HEK293 (cell line): ENCODE measurements around the gene SYNJ2.
A peak's percentile ranks its signal among the peaks of the same experiment; 100 is the strongest.

ENCODE experiments used
- CTCF ChIP-seq: fragments of 450-650 bp; formaldehyde crosslinking; IDR thresholded peaks from 2 replicates; pipeline ENCODE4 v1.5.1; 2016; ENCODE audit warnings: missing biosample characterization, missing genetic modification characterization
- KLF17 ChIP-seq: fragments of 450-650 bp; formaldehyde crosslinking; IDR thresholded peaks from 2 replicates; pipeline ENCODE4 v1.5.1; 2016; ENCODE audit warnings: missing biosample characterization, missing genetic modification characterization
- SP2 ChIP-seq: fragments of 450-650 bp; formaldehyde crosslinking; IDR thresholded peaks from 2 replicates; pipeline ENCODE4 v1.5.1; 2016; ENCODE audit warnings: missing biosample characterization, missing genetic modification characterization
- YY1 ChIP-seq: fragments of 450-650 bp; formaldehyde crosslinking; IDR thresholded peaks from 2 replicates; pipeline ENCODE4 v1.5.1; 2018; ENCODE audit warnings: missing biosample characterization, missing genetic modification characterization
- ZBTB20 ChIP-seq: fragments of 450-650 bp; formaldehyde crosslinking; IDR thresholded peaks from 2 replicates; pipeline ENCODE4 v1.5.1; 2016; ENCODE audit warnings: missing biosample characterization, missing genetic modification characterization
- ZFP37 ChIP-seq: fragments of 450-650 bp; formaldehyde crosslinking; IDR thresholded peaks from 2 replicates; pipeline ENCODE4 v1.5.1; 2016; ENCODE audit warnings: missing biosample characterization, missing genetic modification characterization
- ZNF10 ChIP-seq: fragments of 450-650 bp; formaldehyde crosslinking; IDR thresholded peaks from 2 replicates; pipeline ENCODE4 v1.5.1; 2017; ENCODE audit warnings: missing biosample characterization, missing genetic modification characterization
- ZNF132 ChIP-seq: fragments of 450-650 bp; formaldehyde crosslinking; IDR thresholded peaks from 2 replicates; pipeline ENCODE4 v1.5.1; 2017; ENCODE audit warnings: missing biosample characterization, missing genetic modification characterization, borderline replicate concordance
- ZNF16 ChIP-seq: fragments of 450-650 bp; formaldehyde crosslinking; IDR thresholded peaks from 2 replicates; pipeline ENCODE4 v1.5.1; 2016; ENCODE audit warnings: low read depth, missing biosample characterization, missing genetic modification characterization
- ZNF174 ChIP-seq: fragments of 450-650 bp; formaldehyde crosslinking; IDR thresholded peaks from 2 replicates; pipeline ENCODE4 v1.5.0; 2017; ENCODE audit warnings: missing biosample characterization, mild to moderate bottlenecking, missing genetic modification characterization
- ZNF175 ChIP-seq: fragments of 450-650 bp; formaldehyde crosslinking; IDR thresholded peaks from 2 replicates; pipeline ENCODE4 v1.5.1; 2016; ENCODE audit warnings: missing biosample characterization, missing genetic modification characterization
- ZNF350 ChIP-seq: fragments of 450-650 bp; formaldehyde crosslinking; IDR thresholded peaks from 2 replicates; pipeline ENCODE4 v1.5.0; 2017; ENCODE audit warnings: missing biosample characterization, mild to moderate bottlenecking, missing genetic modification characterization
- ZNF394 ChIP-seq: fragments of 450-650 bp; formaldehyde crosslinking; IDR thresholded peaks from 2 replicates; pipeline ENCODE4 v1.5.1; 2016; ENCODE audit warnings: missing biosample characterization, missing genetic modification characterization, mild to moderate bottlenecking, moderate library complexity, borderline replicate concordance
- ZNF513 ChIP-seq: fragments of 450-650 bp; IDR thresholded peaks from 2 replicates; pipeline ENCODE4 v1.5.1; 2018; ENCODE audit warnings: missing biosample characterization, missing genetic modification characterization
- ZNF548 ChIP-seq: fragments of 450-650 bp; formaldehyde crosslinking; IDR thresholded peaks from 2 replicates; pipeline ENCODE4 v1.5.1; 2016; ENCODE audit warnings: missing biosample characterization, missing genetic modification characterization
- ZNF555 ChIP-seq: fragments of 450-650 bp; formaldehyde crosslinking; conservative IDR thresholded peaks from 2 replicates; pipeline ENCODE4 v1.5.1; 2017; ENCODE audit warnings: missing biosample characterization, mild to moderate bottlenecking, missing genetic modification characterization, inconsistent platforms
- ZNF596 ChIP-seq: fragments of 450-650 bp; IDR thresholded peaks from 2 replicates; pipeline ENCODE4 v1.5.0; 2018; ENCODE audit warnings: missing biosample characterization, mild to moderate bottlenecking, missing genetic modification characterization, moderate library complexity
- ZNF629 ChIP-seq: fragments of 450-650 bp; formaldehyde crosslinking; IDR thresholded peaks from 2 replicates; pipeline ENCODE4 v1.5.1; 2017; ENCODE audit warnings: missing biosample characterization, missing genetic modification characterization
- ZNF792 ChIP-seq: fragments of 450-650 bp; formaldehyde crosslinking; IDR thresholded peaks from 2 replicates; pipeline ENCODE4 v1.5.1; 2016; ENCODE audit warnings: missing biosample characterization, missing genetic modification characterization
- ZNF830 ChIP-seq: fragments of 450-650 bp; IDR thresholded peaks from 2 replicates; pipeline ENCODE4 v1.5.0; 2018; ENCODE audit warnings: missing biosample characterization, missing genetic modification characterization, low read depth, mild to moderate bottlenecking, moderate library complexity
- ZSCAN23 ChIP-seq: fragments of 450-650 bp; formaldehyde crosslinking; IDR thresholded peaks from 2 replicates; pipeline ENCODE4 v1.5.1; 2016; ENCODE audit warnings: missing biosample characterization, missing genetic modification characterization
- TF ChIP-seq, protein P1 (sequence below): fragments of 450-650 bp; formaldehyde crosslinking; IDR thresholded peaks from 2 replicates; pipeline ENCODE4 v1.5.1; 2016; ENCODE audit warnings: missing biosample characterization, missing genetic modification characterization
- TF ChIP-seq, protein P2 (sequence below): fragments of 450-650 bp; formaldehyde crosslinking; IDR thresholded peaks from 2 replicates; pipeline ENCODE4 v1.5.1; 2016; ENCODE audit warnings: missing biosample characterization, missing genetic modification characterization
- TF ChIP-seq, protein P3 (sequence below): sonication (generic); formaldehyde crosslinking; IDR thresholded peaks from 2 replicates; pipeline ENCODE4 v1.8.1; 2022; ENCODE audit warnings: mild to moderate bottlenecking, moderate library complexity, missing genetic modification reagents
- TF ChIP-seq, protein P4 (sequence below): fragments of 450-650 bp; formaldehyde crosslinking; conservative IDR thresholded peaks from 2 replicates; pipeline ENCODE4 v1.5.1; 2016; ENCODE audit warnings: low read depth, missing biosample characterization, missing genetic modification characterization

SYNJ2 gene

DNA sequence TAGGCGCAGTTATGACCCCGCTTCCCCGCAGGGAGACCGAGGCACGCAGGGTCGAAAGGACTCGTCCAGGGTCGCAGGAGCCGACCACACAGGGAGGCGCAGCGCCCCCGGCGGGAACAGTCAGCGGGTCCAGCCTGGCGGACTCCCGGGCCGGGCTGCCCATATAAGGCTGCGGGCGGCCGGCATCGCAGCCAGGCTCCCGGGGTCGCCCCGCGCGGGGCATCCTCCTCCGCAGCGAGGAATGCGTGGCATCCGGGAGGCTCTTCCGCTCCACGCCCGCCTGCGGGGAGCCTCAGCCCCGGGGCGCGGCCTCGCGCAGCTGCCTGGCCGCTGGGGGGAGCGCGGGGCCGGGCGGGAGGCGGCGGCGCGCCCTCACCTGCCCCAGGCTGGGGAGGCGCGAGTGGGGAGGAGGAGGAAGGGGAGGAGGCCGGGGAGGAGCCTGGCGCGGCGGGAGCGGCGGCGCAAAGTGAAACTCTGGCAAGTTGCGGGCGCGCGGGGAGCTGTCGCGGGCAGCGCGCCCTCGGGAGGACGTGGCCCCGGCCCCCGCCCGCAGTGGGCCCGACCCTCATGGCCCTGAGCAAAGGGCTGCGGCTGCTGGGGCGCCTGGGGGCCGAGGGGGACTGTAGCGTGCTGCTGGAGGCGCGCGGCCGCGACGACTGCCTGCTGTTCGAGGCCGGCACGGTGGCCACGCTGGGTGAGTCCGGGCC lies at the start of gene SYNJ2 (continued):
- no peak for TF ChIP-seq ZNF629
- TF ChIP-seq ZNF16 (tag by site-specific recombination): no peak
- no peak for TF ChIP-seq ZNF394
- TF ChIP-seq ZSCAN23: no peak
- TF ChIP-seq, protein P1, sequence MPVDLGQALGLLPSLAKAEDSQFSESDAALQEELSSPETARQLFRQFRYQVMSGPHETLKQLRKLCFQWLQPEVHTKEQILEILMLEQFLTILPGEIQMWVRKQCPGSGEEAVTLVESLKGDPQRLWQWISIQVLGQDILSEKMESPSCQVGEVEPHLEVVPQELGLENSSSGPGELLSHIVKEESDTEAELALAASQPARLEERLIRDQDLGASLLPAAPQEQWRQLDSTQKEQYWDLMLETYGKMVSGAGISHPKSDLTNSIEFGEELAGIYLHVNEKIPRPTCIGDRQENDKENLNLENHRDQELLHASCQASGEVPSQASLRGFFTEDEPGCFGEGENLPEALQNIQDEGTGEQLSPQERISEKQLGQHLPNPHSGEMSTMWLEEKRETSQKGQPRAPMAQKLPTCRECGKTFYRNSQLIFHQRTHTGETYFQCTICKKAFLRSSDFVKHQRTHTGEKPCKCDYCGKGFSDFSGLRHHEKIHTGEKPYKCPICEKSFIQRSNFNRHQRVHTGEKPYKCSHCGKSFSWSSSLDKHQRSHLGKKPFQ: no peak
- TF ChIP-seq ZNF350 (tag by site-specific recombination): no peak
- no peak for TF ChIP-seq ZNF132 (tag by site-specific recombination)
- no peak for TF ChIP-seq ZNF174 (tag by site-specific recombination)
- no peak for TF ChIP-seq ZNF175
- 0 out of 2 replicates have a peak, but pooled peaks have one; percentile 39 for TF ChIP-seq CTCF (tag by site-specific recombination)
- no peak for TF ChIP-seq ZNF792 (tag by site-specific recombination)
- TF ChIP-seq, protein P2, sequence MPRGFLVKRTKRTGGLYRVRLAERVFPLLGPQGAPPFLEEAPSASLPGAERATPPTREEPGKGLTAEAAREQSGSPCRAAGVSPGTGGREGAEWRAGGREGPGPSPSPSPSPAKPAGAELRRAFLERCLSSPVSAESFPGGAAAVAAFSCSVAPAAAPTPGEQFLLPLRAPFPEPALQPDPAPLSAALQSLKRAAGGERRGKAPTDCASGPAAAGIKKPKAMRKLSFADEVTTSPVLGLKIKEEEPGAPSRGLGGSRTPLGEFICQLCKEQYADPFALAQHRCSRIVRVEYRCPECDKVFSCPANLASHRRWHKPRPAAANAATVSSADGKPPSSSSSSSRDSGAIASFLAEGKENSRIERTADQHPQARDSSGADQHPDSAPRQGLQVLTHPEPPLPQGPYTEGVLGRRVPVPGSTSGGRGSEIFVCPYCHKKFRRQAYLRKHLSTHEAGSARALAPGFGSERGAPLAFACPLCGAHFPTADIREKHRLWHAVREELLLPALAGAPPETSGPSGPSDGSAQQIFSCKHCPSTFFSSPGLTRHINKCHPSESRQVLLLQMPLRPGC (tag by site-specific recombination): no peak
- no peak for TF ChIP-seq KLF17 (tag by site-specific recombination)
- 0 out of 2 replicates have a peak, but pooled peaks have one; percentile 23 for TF ChIP-seq ZBTB20 (tag by site-specific recombination)
- TF ChIP-seq ZNF596 (tag by site-specific recombination): 0 out of 2 replicates have a peak, but pooled peaks have one; percentile 17
- no peak for TF ChIP-seq ZNF548
- TF ChIP-seq YY1: no peak
- no peak for TF ChIP-seq ZNF830 (tag by site-specific recombination)
- no peak for TF ChIP-seq SP2
- TF ChIP-seq ZNF10 (tag by site-specific recombination): peak; percentile 50; the same call in 1 of the 2 replicates
- no peak for TF ChIP-seq ZFP37 (tag by site-specific recombination)
- no peak for TF ChIP-seq ZNF555 (tag by site-specific recombination)
- TF ChIP-seq ZNF513 (tag by site-specific recombination): 0 out of 2 replicates have a peak, but pooled peaks have one; percentile 53
- TF ChIP-seq, protein P3, sequence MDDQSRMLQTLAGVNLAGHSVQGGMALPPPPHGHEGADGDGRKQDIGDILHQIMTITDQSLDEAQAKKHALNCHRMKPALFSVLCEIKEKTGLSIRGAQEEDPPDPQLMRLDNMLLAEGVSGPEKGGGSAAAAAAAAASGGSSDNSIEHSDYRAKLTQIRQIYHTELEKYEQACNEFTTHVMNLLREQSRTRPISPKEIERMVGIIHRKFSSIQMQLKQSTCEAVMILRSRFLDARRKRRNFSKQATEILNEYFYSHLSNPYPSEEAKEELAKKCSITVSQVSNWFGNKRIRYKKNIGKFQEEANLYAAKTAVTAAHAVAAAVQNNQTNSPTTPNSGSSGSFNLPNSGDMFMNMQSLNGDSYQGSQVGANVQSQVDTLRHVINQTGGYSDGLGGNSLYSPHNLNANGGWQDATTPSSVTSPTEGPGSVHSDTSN (CRISPR knock-in tag): peak; percentile 25; the same call in 1 of the 2 replicates
- TF ChIP-seq, protein P4, sequence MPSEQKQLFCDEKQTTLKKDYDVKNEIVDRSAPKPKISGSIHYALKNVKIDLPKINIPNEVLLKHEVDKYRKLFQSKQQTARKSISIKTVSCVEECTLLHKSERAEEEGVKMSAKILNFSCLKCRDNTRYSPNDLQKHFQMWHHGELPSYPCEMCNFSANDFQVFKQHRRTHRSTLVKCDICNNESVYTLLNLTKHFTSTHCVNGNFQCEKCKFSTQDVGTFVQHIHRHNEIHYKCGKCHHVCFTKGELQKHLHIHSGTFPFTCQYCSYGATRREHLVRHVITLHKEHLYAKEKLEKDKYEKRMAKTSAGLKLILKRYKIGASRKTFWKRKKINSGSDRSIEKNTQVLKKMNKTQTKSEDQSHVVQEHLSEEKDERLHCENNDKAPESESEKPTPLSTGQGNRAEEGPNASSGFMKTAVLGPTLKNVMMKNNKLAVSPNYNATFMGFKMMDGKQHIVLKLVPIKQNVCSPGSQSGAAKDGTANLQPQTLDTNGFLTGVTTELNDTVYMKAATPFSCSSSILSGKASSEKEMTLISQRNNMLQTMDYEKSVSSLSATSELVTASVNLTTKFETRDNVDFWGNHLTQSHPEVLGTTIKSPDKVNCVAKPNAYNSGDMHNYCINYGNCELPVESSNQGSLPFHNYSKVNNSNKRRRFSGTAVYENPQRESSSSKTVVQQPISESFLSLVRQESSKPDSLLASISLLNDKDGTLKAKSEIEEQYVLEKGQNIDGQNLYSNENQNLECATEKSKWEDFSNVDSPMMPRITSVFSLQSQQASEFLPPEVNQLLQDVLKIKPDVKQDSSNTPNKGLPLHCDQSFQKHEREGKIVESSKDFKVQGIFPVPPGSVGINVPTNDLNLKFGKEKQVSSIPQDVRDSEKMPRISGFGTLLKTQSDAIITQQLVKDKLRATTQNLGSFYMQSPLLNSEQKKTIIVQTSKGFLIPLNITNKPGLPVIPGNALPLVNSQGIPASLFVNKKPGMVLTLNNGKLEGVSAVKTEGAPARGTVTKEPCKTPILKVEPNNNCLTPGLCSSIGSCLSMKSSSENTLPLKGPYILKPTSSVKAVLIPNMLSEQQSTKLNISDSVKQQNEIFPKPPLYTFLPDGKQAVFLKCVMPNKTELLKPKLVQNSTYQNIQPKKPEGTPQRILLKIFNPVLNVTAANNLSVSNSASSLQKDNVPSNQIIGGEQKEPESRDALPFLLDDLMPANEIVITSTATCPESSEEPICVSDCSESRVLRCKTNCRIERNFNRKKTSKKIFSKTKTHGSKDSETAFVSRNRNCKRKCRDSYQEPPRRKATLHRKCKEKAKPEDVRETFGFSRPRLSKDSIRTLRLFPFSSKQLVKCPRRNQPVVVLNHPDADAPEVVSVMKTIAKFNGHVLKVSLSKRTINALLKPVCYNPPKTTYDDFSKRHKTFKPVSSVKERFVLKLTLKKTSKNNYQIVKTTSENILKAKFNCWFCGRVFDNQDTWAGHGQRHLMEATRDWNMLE (tag by site-specific recombination): no peak
